Epithelial cell of esophagus (primary cell): ENCODE data around the gene PBX1.

Experiments
- DNase-seq: peaks from one replicate; pipeline ENCODE4 v3.0.0; 2010; ENCODE audit warnings: low read depth
- H3K4me3 ChIP-seq: 2 replicates; pipeline ENCODE4 v1.5.1; 2011; ENCODE audit warnings: mild to moderate bottlenecking, low read length, control low read depth
- CTCF ChIP-seq: IDR thresholded peaks from 2 replicates; pipeline ENCODE4 v1.5.1; 2011; ENCODE audit warnings: low read depth, mild to moderate bottlenecking, low read length, control low read depth, inconsistent platforms; ENCODE audit not compliant: insufficient read depth; ENCODE audit errors: missing control alignments

PBX1 gene

DNA sequence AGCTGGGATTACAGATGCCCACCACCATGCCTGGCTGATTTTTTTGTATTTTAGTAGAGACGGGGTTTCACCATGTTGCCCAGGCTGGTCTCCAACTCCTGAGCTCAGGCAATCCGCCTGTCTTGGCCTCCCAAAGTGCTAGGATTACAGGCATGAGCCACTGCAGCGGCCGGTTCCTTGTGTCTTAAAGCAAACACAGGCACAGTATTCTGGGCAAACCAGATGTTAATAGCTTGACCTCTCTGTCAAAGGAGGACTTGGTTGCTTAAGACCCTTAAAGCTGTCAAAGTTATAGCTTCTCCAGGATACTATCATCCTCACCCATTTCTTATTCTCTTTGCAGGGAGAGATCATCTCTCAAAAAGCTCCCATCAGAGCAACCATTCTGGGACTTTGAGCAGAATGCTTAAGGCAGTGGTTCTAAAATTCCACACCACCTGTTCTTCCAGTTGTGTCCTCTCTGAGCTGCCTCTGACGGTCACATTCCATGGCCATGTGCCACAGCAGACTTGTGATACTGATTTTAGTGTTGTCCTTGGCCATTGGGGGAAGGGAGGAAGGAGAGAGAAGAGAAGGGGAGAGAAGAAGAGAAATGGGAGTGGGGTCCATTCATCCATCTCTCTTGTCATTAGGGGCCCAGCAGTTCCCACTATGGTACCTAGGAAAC lies 81.8 kb downstream of the PBX1 start:
- H3K4me3 ChIP-seq = no peak overlapping the region
- no peak for TF ChIP-seq CTCF
- DNase-seq = peak; percentile 46

GRCh38 chr1:164641353-164641730 lies 82.4 kb downstream of the PBX1 start:
- H3K4me3 ChIP-seq = no peak overlapping the region
- TF ChIP-seq CTCF = no peak
- DNase-seq = no peak

DNA sequence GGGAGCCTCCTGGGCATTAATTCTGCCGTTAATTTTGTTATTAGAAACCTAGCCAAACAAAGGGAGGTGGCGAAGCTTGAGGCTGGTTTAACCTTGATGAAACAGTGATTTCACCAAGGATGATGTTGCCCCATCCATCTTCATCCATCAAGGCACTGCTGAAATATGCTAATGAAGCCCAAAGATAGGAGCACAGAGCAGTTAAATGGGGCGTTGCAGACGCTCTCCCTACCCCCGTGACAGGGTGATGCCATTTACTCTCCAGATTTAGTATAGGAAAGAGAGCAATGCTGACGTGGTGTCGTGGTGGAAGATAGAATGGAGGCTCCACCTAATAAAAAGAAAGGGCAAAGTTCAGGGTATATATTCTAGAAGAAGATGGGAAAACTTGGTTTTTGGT lies 84.0 kb downstream of the PBX1 start:
- no peak for DNase-seq
- H3K4me3 ChIP-seq = no peak overlapping the region

DNA sequence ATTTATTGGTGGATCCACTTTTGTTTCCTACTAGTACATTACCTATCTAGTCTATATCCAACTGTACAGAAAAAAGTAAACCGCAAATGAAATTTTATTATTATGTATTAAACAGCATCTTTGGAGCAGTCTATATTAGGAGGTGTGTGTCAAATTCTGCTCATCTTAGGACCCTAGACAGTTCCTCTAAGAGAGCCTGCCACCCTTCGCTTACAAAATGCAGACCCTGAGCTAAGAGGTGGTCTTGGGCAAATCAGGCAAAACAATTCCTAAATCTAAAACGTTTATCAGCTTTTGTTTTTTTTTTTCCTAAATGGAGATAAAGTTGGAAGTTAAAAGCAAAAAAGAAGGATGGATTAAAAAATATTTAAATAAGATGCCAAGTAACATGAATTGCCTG lies 85.3 kb downstream of the PBX1 start:
- TF ChIP-seq CTCF = no peak
- no peak overlapping the region for H3K4me3 ChIP-seq
- DNase-seq = no peak

More for the DNA sequence above, 84.0 kb downstream of the PBX1 start:
- TF ChIP-seq CTCF = no peak

GRCh38 chr1:164644774-164645644 lies 86.0 kb downstream of the PBX1 start:
- peak; percentile 43 for DNase-seq
- TF ChIP-seq CTCF = no peak
- no peak overlapping the region for H3K4me3 ChIP-seq

DNA sequence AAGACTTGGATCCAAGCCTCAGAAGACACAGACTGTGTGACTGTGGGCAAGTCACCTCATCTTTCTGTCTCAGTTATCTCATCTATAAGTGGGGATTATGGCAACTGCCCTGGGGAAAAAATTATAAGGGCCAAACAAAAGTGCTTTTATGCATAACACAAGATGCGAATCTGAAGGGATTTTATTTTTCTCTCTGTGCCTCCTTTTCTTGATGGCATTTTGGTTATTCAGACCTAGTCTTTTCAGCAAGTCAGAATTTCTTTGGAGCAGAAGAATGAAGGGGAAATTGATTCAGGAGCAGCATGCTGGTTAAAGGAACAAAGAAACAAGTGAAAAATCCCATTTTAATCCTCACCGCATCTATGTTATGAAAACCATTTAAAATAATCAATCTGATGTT lies 86.9 kb downstream of the PBX1 start:
- no peak for DNase-seq
- H3K4me3 ChIP-seq = no peak overlapping the region
- TF ChIP-seq CTCF = no peak
